Astrocyte (in vitro differentiated cells and primary cell): ENCODE measurements around the gene NPPA. TPM values are rescaled to one million over a fixed set of nuclear protein-coding genes. Genes with fewer than 3 reads are reported as not detected.

Experiments used
- DNase-seq: peaks from one replicate; pipeline ENCODE4 v3.0.0-alpha.2; 2010; ENCODE audit warnings: low read depth
- FAIRE-seq: peaks from 2 replicates; lab custom pipeline; 2011; peaks lifted over from hg19 to GRCh38; lab: Jason Lieb, UNC
- H2AFZ ChIP-seq: 2 replicates; pipeline ENCODE4 v1.6.0; 2012; ENCODE audit warnings: low read depth, low read length, inconsistent platforms
- H3K27ac ChIP-seq: 2 replicates; pipeline ENCODE4 v1.5.1; 2011; ENCODE audit warnings: low read depth, low read length, inconsistent platforms
- H3K27me3 ChIP-seq: 2 replicates; pipeline ENCODE4 v1.6.0; 2011; ENCODE audit warnings: low read length, inconsistent platforms; ENCODE audit not compliant: insufficient read depth
- H3K36me3 ChIP-seq: 2 replicates; pipeline ENCODE4 v1.5.1; 2011; ENCODE audit warnings: low read length, inconsistent platforms; ENCODE audit not compliant: insufficient read depth
- H3K4me1 ChIP-seq: 2 replicates; pipeline ENCODE4 v1.5.1; 2011; ENCODE audit warnings: low read length, inconsistent platforms; ENCODE audit not compliant: insufficient read depth
- H3K4me2 ChIP-seq: 2 replicates; pipeline ENCODE4 v1.6.0; 2012; ENCODE audit warnings: low read length, inconsistent platforms
- H3K4me3 ChIP-seq: 2 replicates; pipeline ENCODE4 v1.5.1; 2011; ENCODE audit warnings: low read depth, mild to moderate bottlenecking, low read length, inconsistent platforms; ENCODE audit not compliant: insufficient read depth
- H3K79me2 ChIP-seq: 2 replicates; pipeline ENCODE4 v1.6.0; 2012; ENCODE audit warnings: mild to moderate bottlenecking, low read length, inconsistent platforms; ENCODE audit not compliant: insufficient read depth
- H3K9ac ChIP-seq: 2 replicates; pipeline ENCODE4 v1.6.0; 2012; ENCODE audit warnings: mild to moderate bottlenecking, low read length, inconsistent platforms
- H3K9me3 ChIP-seq: 2 replicates; pipeline ENCODE4 v1.5.1; 2012; ENCODE audit warnings: low read depth, mild to moderate bottlenecking, low read length, inconsistent platforms; ENCODE audit not compliant: insufficient read depth
- H4K20me1 ChIP-seq: 2 replicates; pipeline ENCODE4 v1.6.0; 2012; ENCODE audit warnings: low read length, inconsistent platforms; ENCODE audit not compliant: insufficient read depth
- H3K27ac Mint-ChIP-seq: one replicate; pipeline ENCODE4 v1.8.0; 2021; ENCODE audit warnings: mild to moderate bottlenecking, mixed read lengths; ENCODE audit not compliant: unreplicated experiment
- H3K27me3 Mint-ChIP-seq: one replicate; pipeline ENCODE4 v1.8.0; 2021; ENCODE audit warnings: low read depth, mixed read lengths; ENCODE audit not compliant: unreplicated experiment
- H3K36me3 Mint-ChIP-seq: one replicate; pipeline ENCODE4 v1.8.0; 2021; ENCODE audit warnings: low read depth, mixed read lengths; ENCODE audit not compliant: unreplicated experiment
- H3K4me1 Mint-ChIP-seq: one replicate; pipeline ENCODE4 v1.8.0; 2021; ENCODE audit warnings: low read depth, mixed read lengths; ENCODE audit not compliant: unreplicated experiment
- H3K4me3 Mint-ChIP-seq: one replicate; pipeline ENCODE4 v1.8.0; 2021; ENCODE audit warnings: mild to moderate bottlenecking, moderate library complexity, mixed read lengths; ENCODE audit not compliant: unreplicated experiment
- H3K9me3 Mint-ChIP-seq: one replicate; pipeline ENCODE4 v1.8.0; 2021; ENCODE audit warnings: mild to moderate bottlenecking, mixed read lengths; ENCODE audit not compliant: unreplicated experiment
- CTCF ChIP-seq: IDR thresholded peaks from 2 replicates; pipeline ENCODE4 v1.5.1; 2011; ENCODE audit warnings: low read depth, mild to moderate bottlenecking, inconsistent platforms, low read length, moderate library complexity; ENCODE audit not compliant: insufficient read depth
- EZH2 ChIP-seq: IDR thresholded peaks from 2 replicates; pipeline ENCODE4 v1.6.1; 2012; ENCODE audit warnings: mild to moderate bottlenecking, low read length, inconsistent platforms; ENCODE audit not compliant: insufficient read depth
- total RNA-seq: library from RNA; stranded (reverse); gene quantifications from 2 replicates; pipeline ENCODE4 v1.2.1, GENCODE V29; 2021

The NPPA gene
- total RNA-seq, 1 donor from 2014 or later: not detected

GRCh38 chr1:11887666-11888007 is 40.1 kb upstream of the NPPA start:
- Mint-ChIP-seq H3K27ac (no peak overlapping the region), H3K36me3 (no peaks in the 10 kb centered on the region), H3K27me3 (peaks cover 22% of the 10 kb centered on the region), H3K9me3 (no peaks in the 10 kb centered on the region), H3K4me1 (peaks cover 5% of the 10 kb centered on the region), H3K4me3 (no peak overlapping the region)
- no peaks in the 10 kb centered on the region for H3K4me1 ChIP-seq
- peaks cover 8% of the 10 kb centered on the region for H3K27me3 ChIP-seq
- H2AFZ ChIP-seq: no peak overlapping the region
- no peak overlapping the region for H3K27ac ChIP-seq
- H3K36me3 ChIP-seq: no peaks in the 10 kb centered on the region
- no peaks in the 10 kb centered on the region for H4K20me1 ChIP-seq
- H3K9me3 ChIP-seq: no peaks in the 10 kb centered on the region
- no peak overlapping the region for H3K4me2 ChIP-seq
- H3K79me2 ChIP-seq: no peaks in the 10 kb centered on the region
- no peak for DNase-seq
- no peak for FAIRE-seq
- no peak for TF ChIP-seq EZH2
- TF ChIP-seq CTCF: no peak
- H3K4me3 ChIP-seq: no peak overlapping the region
- no peak overlapping the region for H3K9ac ChIP-seq

GRCh38 chr1:11886986-11887665 is 39.5 kb upstream of the NPPA start:
- H2AFZ ChIP-seq: no peak overlapping the region
- no peak overlapping the region for H3K4me3 ChIP-seq
- Mint-ChIP-seq H3K27ac (no peak overlapping the region), H3K9me3 (no peaks in the 10 kb centered on the region), H3K4me3 (no peak overlapping the region), H3K36me3 (no peaks in the 10 kb centered on the region), H3K27me3 (peaks cover 17% of the 10 kb centered on the region), H3K4me1 (peaks cover 5% of the 10 kb centered on the region)
- no peaks in the 10 kb centered on the region for H3K9me3 ChIP-seq
- FAIRE-seq (no peak), DNase-seq (no peak)
- TF ChIP-seq CTCF (no peak), EZH2 (no peak)
- no peaks in the 10 kb centered on the region for H3K4me1 ChIP-seq
- no peaks in the 10 kb centered on the region for H4K20me1 ChIP-seq
- H3K27ac ChIP-seq: no peak overlapping the region
- H3K36me3 ChIP-seq: no peaks in the 10 kb centered on the region
- H3K9ac ChIP-seq: no peak overlapping the region
- H3K4me2 ChIP-seq: no peak overlapping the region
- H3K27me3 ChIP-seq: peaks cover 4% of the 10 kb centered on the region
- H3K79me2 ChIP-seq: no peaks in the 10 kb centered on the region

- no peak overlapping the region for H3K27ac ChIP-seq
- H3K79me2 ChIP-seq: no peaks in the 10 kb centered on the region
- Mint-ChIP-seq H3K36me3 (no peaks in the 10 kb centered on the region), H3K9me3 (no peaks in the 10 kb centered on the region), H3K4me1 (peaks cover 5% of the 10 kb centered on the region), H3K4me3 (no peak overlapping the region), H3K27me3 (peaks cover 14% of the 10 kb centered on the region), H3K27ac (no peak overlapping the region)
- H3K27me3 ChIP-seq: peaks cover 4% of the 10 kb centered on the region
- H3K9ac ChIP-seq: no peak overlapping the region
- H3K4me2 ChIP-seq: no peak overlapping the region
- TF ChIP-seq CTCF (no peak), EZH2 (no peak)
- FAIRE-seq (no peak), DNase-seq (no peak)
- no peaks in the 10 kb centered on the region for H3K36me3 ChIP-seq
- no peaks in the 10 kb centered on the region for H4K20me1 ChIP-seq
- H3K4me3 ChIP-seq: no peak overlapping the region
- H3K9me3 ChIP-seq: no peaks in the 10 kb centered on the region
- H2AFZ ChIP-seq: no peak overlapping the region
- H3K4me1 ChIP-seq: no peaks in the 10 kb centered on the region
Observed at GRCh38 chr1:11885916-11886315, 38.3 kb upstream of the NPPA start.
